HCT116 (cell line): ENCODE measurements around the gene NUP42. TPM values are rescaled to one million over a fixed set of nuclear protein-coding genes. Genes with fewer than 3 reads are reported as not detected.

Experiments used
- ATAC-seq: fragments of 200-7000 bp; cut with Tn5 transposase; 2 replicates; pipeline ENCODE4 v1.9.1; 2020; ENCODE audit warnings: mild to moderate bottlenecking, moderate library complexity
- BruUV-seq: library from RNA; stranded (reverse); fragments of 400-500 nt; replicated peaks from 2 replicates; lab custom pipeline; 2021; lab: Mats Ljungman, UMichigan
- CTCF ChIA-PET: fragments of 300-600 bp; sonication (Branson Sonifier 250); formaldehyde crosslinking; loops from one replicate; lab custom pipeline; 2021; ENCODE audit warnings: antibody characterized with exemption; lab: Charles Lee
- POLR2A ChIA-PET: fragments of 300-600, 350-600 bp; sonication (Branson Sonifier 250); formaldehyde crosslinking; loops from one replicate; lab custom pipeline; 2021; ENCODE audit warnings: antibody characterized with exemption; lab: Charles Lee
- RAD21 ChIA-PET, 2 experiments: fragments of 300-600 bp; sonication (Branson Sonifier 250); formaldehyde crosslinking; loops; one replicate each; lab custom pipeline; 2023; ENCODE audit warnings: low total read pairs in 2 of 2; ENCODE audit not compliant: uncharacterized antibody in 2 of 2, unreplicated experiment in 2 of 2, low non-redundant PET in 1 of 2; lab: Charles Lee
- DNase-seq: peaks from one replicate; pipeline ENCODE4 v3.0.0-alpha.2; 2010; ENCODE audit warnings: low read depth, low spot score
- H2AFZ ChIP-seq: fragments of 200-600 bp; shearing (Covaris generic), sonication (generic); 2 replicates; pipeline ENCODE4 v1.6.1; 2017; ENCODE audit warnings: low read depth, mixed run types, mixed read lengths, antibody characterized with exemption, low read length; ENCODE audit not compliant: poor library complexity, severe bottlenecking
- H3K27ac ChIP-seq: 2 replicates; pipeline ENCODE4 v1.5.1; 2012; ENCODE audit warnings: low read depth, low read length
- H3K27me3 ChIP-seq: fragments of 200-600 bp; sonication (generic); 2 replicates; pipeline ENCODE4 v1.6.1; 2016; ENCODE audit warnings: mixed run types, low read length, mixed read lengths; ENCODE audit not compliant: insufficient read depth
- H3K36me3 ChIP-seq, 2 experiments: fragments of 200-500 bp in 1 of 2; fragments of 200-600 bp in 1 of 2; sonication (Bioruptor generic) in 1 of 2; sonication (generic) in 1 of 2; 2 replicates each; pipeline versions ENCODE4 v1.5.1 to v1.6.1; 2014 to 2016; ENCODE audit warnings: low read length in 2 of 2, inconsistent platforms in 1 of 2, mixed read lengths in 1 of 2, mixed run types in 1 of 2; ENCODE audit not compliant: insufficient read depth in 2 of 2, control insufficient read depth in 1 of 2
- H3K4me1 ChIP-seq, 2 experiments: fragments of 200-600 bp in 1 of 2; sonication (generic) in 1 of 2; 2 replicates each; pipeline versions ENCODE4 v1.5.1 to v1.6.1; 2012 to 2017; ENCODE audit warnings: low read length in 2 of 2, inconsistent platforms in 1 of 2, mild to moderate bottlenecking in 1 of 2, mixed read lengths in 1 of 2, mixed run types in 1 of 2, moderate library complexity in 1 of 2; ENCODE audit not compliant: insufficient read depth in 2 of 2, control insufficient read depth in 1 of 2
- H3K4me2 ChIP-seq: fragments of 200-600 bp; sonication (generic); 2 replicates; pipeline ENCODE4 v1.6.1; 2017; ENCODE audit warnings: mixed run types, low read length, mixed read lengths
- H3K4me3 ChIP-seq, 2 experiments: fragments of 200-600 bp in 1 of 2; sonication (generic) in 1 of 2; replicated peaks in 1 of 2; 2 replicates each; pipeline ENCODE4 v1.5.1; 2011 to 2016; ENCODE audit warnings: low read length in 2 of 2, control low read depth in 1 of 2, low read depth in 1 of 2, mild to moderate bottlenecking in 1 of 2, mixed read lengths in 1 of 2, mixed run types in 1 of 2
- H3K79me2 ChIP-seq: fragments of 200-600 bp; sonication (generic); 2 replicates; pipeline ENCODE4 v1.6.1; 2017; ENCODE audit warnings: mild to moderate bottlenecking, mixed run types, low read length, moderate library complexity, mixed read lengths; ENCODE audit not compliant: insufficient read depth
- H3K9ac ChIP-seq: fragments of 200-600 bp; sonication (generic); 2 replicates; pipeline ENCODE4 v1.6.1; 2016; ENCODE audit warnings: low read length, mixed read lengths
- H3K9me2 ChIP-seq: fragments of 200-600 bp; sonication (generic), shearing (Covaris generic); 2 replicates; pipeline ENCODE4 v1.6.1; 2017; ENCODE audit warnings: mixed run types, mild to moderate bottlenecking, moderate library complexity; ENCODE audit not compliant: insufficient read depth
- H3K9me3 ChIP-seq, 2 experiments: fragments of 200-500 bp in 1 of 2; fragments of 200-600 bp in 1 of 2; sonication (Bioruptor generic) in 1 of 2; sonication (generic) in 1 of 2; 2 replicates each; pipeline ENCODE4 v1.6.1; 2014 to 2017; ENCODE audit warnings: low read length in 2 of 2, mixed read lengths in 2 of 2, inconsistent platforms in 1 of 2, low read depth in 1 of 2, mild to moderate bottlenecking in 1 of 2, mixed run types in 1 of 2, moderate library complexity in 1 of 2; ENCODE audit not compliant: control insufficient read depth in 1 of 2, insufficient read depth in 1 of 2
- H4K20me1 ChIP-seq: fragments of 200-600 bp; sonication (generic), shearing (Covaris generic); 2 replicates; pipeline ENCODE4 v1.6.1; 2017; ENCODE audit warnings: mixed run types, mild to moderate bottlenecking, moderate library complexity; ENCODE audit not compliant: insufficient read depth
- CBX3 ChIP-seq: IDR thresholded peaks from 2 replicates; pipeline ENCODE4 v1.6.1; 2012; ENCODE audit warnings: low read depth
- EZH2phosphoT487 ChIP-seq: fragments of 200-600 bp; IDR thresholded peaks from 2 replicates; pipeline ENCODE4 v1.6.1; 2018; ENCODE audit warnings: antibody characterized with exemption, borderline replicate concordance
- FOSL1 ChIP-seq: IDR thresholded peaks from 2 replicates; pipeline ENCODE4 v1.6.1; 2012; ENCODE audit warnings: low read depth
- POLR2A ChIP-seq: IDR thresholded peaks from 2 replicates; pipeline ENCODE4 v1.7.0; 2011; ENCODE audit warnings: borderline replicate concordance; ENCODE audit not compliant: insufficient read depth, insufficient read length; ENCODE audit errors: extremely low read depth
- SIN3A ChIP-seq: IDR thresholded peaks from 2 replicates; pipeline ENCODE4 v1.6.1; 2012; ENCODE audit warnings: low read depth
- SP1 ChIP-seq: IDR thresholded peaks from 2 replicates; pipeline ENCODE4 v1.6.1; 2012; ENCODE audit warnings: low read depth
- intact Hi-C: fragments of 100-400 bp; cut with micrococcal nuclease; formaldehyde crosslinking; loops from 2 replicates; pipeline ENCODE4 v1.10.0; 2022
- total RNA-seq: library from RNA; stranded (reverse); gene quantifications from one replicate; pipeline ENCODE4 v1.2.1, GENCODE V29; 2021; ENCODE audit not compliant: unreplicated experiment
- TF ChIP-seq, protein P1 (sequence below): IDR thresholded peaks from 2 replicates; pipeline ENCODE4 v1.6.1; 2012; ENCODE audit warnings: low read depth
- TF ChIP-seq, protein P2 (sequence below): IDR thresholded peaks from 2 replicates; pipeline ENCODE4 v1.6.1; 2011; ENCODE audit warnings: mild to moderate bottlenecking, low read length, moderate library complexity; ENCODE audit not compliant: insufficient replicate concordance; ENCODE audit errors: extremely low read depth

NUP42 gene
- total RNA-seq, 1 experiment from 2014 or later, result 36.5 TPM

DNA sequence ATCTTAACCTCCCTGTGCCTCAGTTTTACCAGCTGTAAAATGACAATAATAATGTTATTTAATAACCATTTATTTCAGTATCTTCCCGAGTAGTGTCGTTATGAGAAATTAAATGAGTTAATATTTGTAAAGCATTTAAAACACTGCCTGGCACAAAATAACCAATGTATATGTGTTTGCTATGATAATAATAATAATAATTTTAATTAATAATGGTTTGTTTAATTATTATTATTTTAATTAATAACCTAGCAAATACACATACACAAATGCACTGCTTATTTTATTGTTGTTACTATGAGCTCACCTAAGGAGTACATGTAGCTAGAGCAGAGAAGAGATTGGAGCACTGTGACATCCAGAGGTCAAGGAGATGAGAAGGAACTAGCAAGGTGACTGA is 46.6 kb downstream of the NUP42 start:
- H3K4me3 ChIP-seq, result no peak overlapping the region
- ChIA-PET RAD21 (no interaction called here), CTCF (no interaction called here)
- no peaks in the 10 kb centered on the region for H3K9me2 ChIP-seq
- DNase-seq, result no peak
- H3K4me2 ChIP-seq, result no peak overlapping the region
- H3K36me3 ChIP-seq, result no peaks in the 10 kb centered on the region
- no TSS peak for BruUV-seq
- no peaks in the 10 kb centered on the region for H3K79me2 ChIP-seq
- no peaks in the 10 kb centered on the region for H3K27me3 ChIP-seq
- intact Hi-C loops, result no loop called here
- H3K9me3 ChIP-seq, result no peaks in the 10 kb centered on the region
- TF ChIP-seq SIN3A, result no peak
- no peak for TF ChIP-seq EZH2phosphoT487
- TF ChIP-seq POLR2A, result no peak
- TF ChIP-seq, all 23 proteins: peak for 0
- H3K4me1 ChIP-seq, result no peaks in the 10 kb centered on the region
- POLR2A ChIA-PET, result no interaction called here
- ATAC-seq, result no peak
- H4K20me1 ChIP-seq, result no peaks in the 10 kb centered on the region
- H3K9ac ChIP-seq, result no peak overlapping the region
- no peak overlapping the region for H3K27ac ChIP-seq
- no peak overlapping the region for H2AFZ ChIP-seq

DNA sequence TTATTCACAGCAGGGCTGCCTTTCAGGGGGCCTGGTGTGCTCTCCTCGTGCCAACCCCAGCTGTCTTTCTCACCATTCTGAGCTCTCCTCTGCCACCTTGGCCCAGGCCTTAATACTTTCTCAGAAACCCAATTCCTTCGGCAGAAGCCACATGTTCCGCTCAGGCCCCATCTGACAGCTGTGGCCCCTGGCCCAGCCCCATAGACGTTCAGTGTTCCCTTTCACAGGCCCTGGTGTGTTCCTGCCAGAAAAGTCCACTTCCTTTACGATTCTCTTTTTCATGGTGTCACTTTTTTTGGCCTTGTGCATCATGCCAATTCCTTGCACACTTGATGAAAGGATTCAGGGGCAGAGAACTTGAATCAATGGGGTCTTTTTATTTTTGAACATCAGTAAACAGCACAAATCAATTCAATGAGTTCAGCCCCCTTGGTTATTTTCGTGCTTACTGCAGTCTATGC is 48.8 kb downstream of the NUP42 start:
- DNase-seq, result no peak
- H4K20me1 ChIP-seq, result no peaks in the 10 kb centered on the region
- H3K4me1 ChIP-seq, result peaks cover 0 to 2% of the 10 kb centered on the region in 2 experiments; a peak in 2 of 4 replicates
- ChIA-PET POLR2A (no interaction called here), RAD21 (no interaction called here)
- no peaks in the 10 kb centered on the region for H3K79me2 ChIP-seq
- H3K9me2 ChIP-seq, result no peaks in the 10 kb centered on the region
- H3K27me3 ChIP-seq, result no peaks in the 10 kb centered on the region
- TF ChIP-seq POLR2A, result no peak
- TF ChIP-seq, all 23 proteins: peak for 0
- Histone ChIP-seq H3K9ac (no peak overlapping the region), H3K36me3 (no peaks in the 10 kb centered on the region), H3K4me2 (no peak overlapping the region), H3K27ac (no peak overlapping the region), H2AFZ (no peak overlapping the region), H3K4me3 (no peak overlapping the region), H3K9me3 (no peaks in the 10 kb centered on the region)
- no TSS peak for BruUV-seq
- CTCF ChIA-PET, result no interaction called here
- intact Hi-C loops, result no loop called here
- no peak for ATAC-seq

DNA sequence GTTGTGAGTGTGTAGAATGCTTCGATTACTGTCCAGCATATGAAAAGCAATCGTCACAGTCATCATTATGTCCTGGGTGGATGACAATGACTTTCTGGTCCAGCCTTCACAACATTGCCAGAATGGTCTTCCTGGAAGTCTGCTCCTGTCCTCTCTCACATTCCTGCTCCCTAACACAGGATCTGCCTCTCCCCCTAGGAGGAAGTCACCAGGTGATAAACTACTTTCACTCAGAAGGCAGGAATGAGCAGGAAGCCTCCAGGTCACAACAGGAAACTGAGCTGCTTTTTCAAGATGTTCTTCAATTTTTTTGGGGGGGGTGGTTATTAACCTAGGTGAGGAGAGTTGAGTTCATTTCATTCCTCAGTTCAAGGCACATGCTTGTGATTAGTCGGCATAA is 51.1 kb downstream of the NUP42 start:
- no TSS peak for BruUV-seq
- TF ChIP-seq, protein P1, sequence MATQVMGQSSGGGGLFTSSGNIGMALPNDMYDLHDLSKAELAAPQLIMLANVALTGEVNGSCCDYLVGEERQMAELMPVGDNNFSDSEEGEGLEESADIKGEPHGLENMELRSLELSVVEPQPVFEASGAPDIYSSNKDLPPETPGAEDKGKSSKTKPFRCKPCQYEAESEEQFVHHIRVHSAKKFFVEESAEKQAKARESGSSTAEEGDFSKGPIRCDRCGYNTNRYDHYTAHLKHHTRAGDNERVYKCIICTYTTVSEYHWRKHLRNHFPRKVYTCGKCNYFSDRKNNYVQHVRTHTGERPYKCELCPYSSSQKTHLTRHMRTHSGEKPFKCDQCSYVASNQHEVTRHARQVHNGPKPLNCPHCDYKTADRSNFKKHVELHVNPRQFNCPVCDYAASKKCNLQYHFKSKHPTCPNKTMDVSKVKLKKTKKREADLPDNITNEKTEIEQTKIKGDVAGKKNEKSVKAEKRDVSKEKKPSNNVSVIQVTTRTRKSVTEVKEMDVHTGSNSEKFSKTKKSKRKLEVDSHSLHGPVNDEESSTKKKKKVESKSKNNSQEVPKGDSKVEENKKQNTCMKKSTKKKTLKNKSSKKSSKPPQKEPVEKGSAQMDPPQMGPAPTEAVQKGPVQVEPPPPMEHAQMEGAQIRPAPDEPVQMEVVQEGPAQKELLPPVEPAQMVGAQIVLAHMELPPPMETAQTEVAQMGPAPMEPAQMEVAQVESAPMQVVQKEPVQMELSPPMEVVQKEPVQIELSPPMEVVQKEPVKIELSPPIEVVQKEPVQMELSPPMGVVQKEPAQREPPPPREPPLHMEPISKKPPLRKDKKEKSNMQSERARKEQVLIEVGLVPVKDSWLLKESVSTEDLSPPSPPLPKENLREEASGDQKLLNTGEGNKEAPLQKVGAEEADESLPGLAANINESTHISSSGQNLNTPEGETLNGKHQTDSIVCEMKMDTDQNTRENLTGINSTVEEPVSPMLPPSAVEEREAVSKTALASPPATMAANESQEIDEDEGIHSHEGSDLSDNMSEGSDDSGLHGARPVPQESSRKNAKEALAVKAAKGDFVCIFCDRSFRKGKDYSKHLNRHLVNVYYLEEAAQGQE, result no peak
- TF ChIP-seq SP1 (no peak), EZH2phosphoT487 (no peak), CBX3 (no peak), FOSL1 (no peak)
- TF ChIP-seq, protein P2, sequence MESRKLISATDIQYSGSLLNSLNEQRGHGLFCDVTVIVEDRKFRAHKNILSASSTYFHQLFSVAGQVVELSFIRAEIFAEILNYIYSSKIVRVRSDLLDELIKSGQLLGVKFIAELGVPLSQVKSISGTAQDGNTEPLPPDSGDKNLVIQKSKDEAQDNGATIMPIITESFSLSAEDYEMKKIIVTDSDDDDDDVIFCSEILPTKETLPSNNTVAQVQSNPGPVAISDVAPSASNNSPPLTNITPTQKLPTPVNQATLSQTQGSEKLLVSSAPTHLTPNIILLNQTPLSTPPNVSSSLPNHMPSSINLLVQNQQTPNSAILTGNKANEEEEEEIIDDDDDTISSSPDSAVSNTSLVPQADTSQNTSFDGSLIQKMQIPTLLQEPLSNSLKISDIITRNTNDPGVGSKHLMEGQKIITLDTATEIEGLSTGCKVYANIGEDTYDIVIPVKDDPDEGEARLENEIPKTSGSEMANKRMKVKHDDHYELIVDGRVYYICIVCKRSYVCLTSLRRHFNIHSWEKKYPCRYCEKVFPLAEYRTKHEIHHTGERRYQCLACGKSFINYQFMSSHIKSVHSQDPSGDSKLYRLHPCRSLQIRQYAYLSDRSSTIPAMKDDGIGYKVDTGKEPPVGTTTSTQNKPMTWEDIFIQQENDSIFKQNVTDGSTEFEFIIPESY, result no peak

More for the DNA sequence above, 51.1 kb downstream of the NUP42 start:
- Histone ChIP-seq H3K9me3 (no peaks in the 10 kb centered on the region), H3K4me3 (no peak overlapping the region), H3K36me3 (no peaks in the 10 kb centered on the region), H3K27ac (no peak overlapping the region), H3K4me1 (peaks cover 0 to 6% of the 10 kb centered on the region in 2 experiments; a peak in 2 of 4 replicates), H3K79me2 (no peaks in the 10 kb centered on the region), H3K4me2 (no peak overlapping the region), H3K9me2 (no peaks in the 10 kb centered on the region), H2AFZ (no peak overlapping the region), H3K9ac (no peak overlapping the region), H3K27me3 (no peaks in the 10 kb centered on the region), H4K20me1 (no peaks in the 10 kb centered on the region)
- ChIA-PET POLR2A (interaction anchor here (0.6 kb wide), 1 partner anchor 1124 kb away, joined by 3 read pairs; no protein-coding TSS in a partner anchor), CTCF (interaction anchor here (1.3 kb wide), 1 partner anchor 40 kb away, joined by 3 read pairs; no protein-coding TSS in a partner anchor), RAD21 (no interaction called here)
- DNase-seq (no peak), ATAC-seq (no peak)
- intact Hi-C loops, result no loop called here
